Effector memory CD4-positive, alpha-beta T cell (primary cell): ENCODE results near the gene RBKS.
"Not testable (repeated sequence)": the region's sequence is repeated elsewhere in the genome, so short reads cannot be mapped to it uniquely, and the experiment has no call there.

Experiments used
- DNase-seq, 3 donors: peaks; one replicate each; pipeline ENCODE4 v3.0.0-alpha.2; 2020
- H3K27ac ChIP-seq: 2 replicates; pipeline ENCODE4 v1.7.0; 2013; ENCODE audit warnings: mild to moderate bottlenecking, low read length, moderate library complexity; ENCODE audit not compliant: insufficient read depth, poor library complexity, severe bottlenecking
- H3K27me3 ChIP-seq: replicated peaks from 2 replicates; pipeline ENCODE4 v1.7.0; 2013; ENCODE audit warnings: mild to moderate bottlenecking, low read length; ENCODE audit not compliant: insufficient read depth, control insufficient read depth, poor library complexity, severe bottlenecking
- H3K36me3 ChIP-seq: 2 replicates; pipeline ENCODE4 v1.7.0; 2013; ENCODE audit warnings: mild to moderate bottlenecking, low read length, moderate library complexity; ENCODE audit not compliant: control insufficient read depth, insufficient read depth
- H3K4me1 ChIP-seq: 2 replicates; pipeline ENCODE4 v1.7.0; 2013; ENCODE audit warnings: low read length, mild to moderate bottlenecking; ENCODE audit not compliant: control insufficient read depth, insufficient read depth, poor library complexity, severe bottlenecking
- H3K4me3 ChIP-seq: 2 replicates; pipeline ENCODE4 v1.7.0; 2013; ENCODE audit warnings: low read length, low read depth, mild to moderate bottlenecking; ENCODE audit not compliant: insufficient read depth, poor library complexity, severe bottlenecking
- H3K9me3 ChIP-seq: 2 replicates; pipeline ENCODE4 v1.7.0; 2013; ENCODE audit warnings: mild to moderate bottlenecking, low read length, moderate library complexity; ENCODE audit not compliant: control insufficient read depth

Gene RBKS

GRCh38 chr2:27890924-27891672 lies 911 bp upstream of the RBKS start:
- Histone ChIP-seq H3K4me3 (peak overlapping the region; percentile 61), H3K36me3 (peaks cover 6% of the 10 kb centered on the region), H3K4me1 (peaks cover 19% of the 10 kb centered on the region), H3K27me3 (no peaks in the 10 kb centered on the region), H3K27ac (peak overlapping the region; percentile 98), H3K9me3 (no peaks in the 10 kb centered on the region)
- DNase-seq, result peak; percentile 89 to 92 (median 90)

GRCh38 chr2:27889774-27890145 lies 427 bp downstream of the RBKS start:
- H3K36me3 ChIP-seq, result no peaks in the 10 kb centered on the region
- peak in 1 of 3 donors; percentile 0 for DNase-seq

GRCh38 chr2:27888790-27889189 lies 1.4 kb downstream of the RBKS start:
- DNase-seq, result no peak
- Histone ChIP-seq H3K27ac (no peak overlapping the region), H3K4me1 (peaks cover 19% of the 10 kb centered on the region), H3K27me3 (no peaks in the 10 kb centered on the region), H3K9me3 (no peaks in the 10 kb centered on the region), H3K36me3 (no peaks in the 10 kb centered on the region), H3K4me3 (no peak overlapping the region)

More at GRCh38 chr2:27889774-27890145, 427 bp downstream of the RBKS start:
- Histone ChIP-seq H3K27ac (peak overlapping the region; percentile 98), H3K9me3 (no peaks in the 10 kb centered on the region), H3K4me3 (peak overlapping the region; percentile 61), H3K4me1 (peaks cover 19% of the 10 kb centered on the region), H3K27me3 (no peaks in the 10 kb centered on the region)

- H3K27ac ChIP-seq, result no peak overlapping the region
- no peaks in the 10 kb centered on the region for H3K36me3 ChIP-seq
- no peak for DNase-seq
- H3K27me3 ChIP-seq, result no peaks in the 10 kb centered on the region
- H3K4me3 ChIP-seq, result no peak overlapping the region
- H3K9me3 ChIP-seq, result no peaks in the 10 kb centered on the region
- peaks cover 19% of the 10 kb centered on the region for H3K4me1 ChIP-seq
Observed at GRCh38 chr2:27887830-27888229, 2.4 kb downstream of the RBKS start.

GRCh38 chr2:27887111-27887510 lies 3.1 kb downstream of the RBKS start:
- Histone ChIP-seq H3K36me3 (no peaks in the 10 kb centered on the region), H3K9me3 (no peaks in the 10 kb centered on the region), H3K27ac (no peak overlapping the region), H3K4me3 (no peak overlapping the region), H3K4me1 (peaks cover 13% of the 10 kb centered on the region), H3K27me3 (no peaks in the 10 kb centered on the region)
- no peak for DNase-seq

GRCh38 chr2:27886322-27886721 lies 3.9 kb downstream of the RBKS start:
- Histone ChIP-seq H3K4me3 (no peak overlapping the region), H3K27me3 (no peaks in the 10 kb centered on the region), H3K4me1 (peaks cover 7% of the 10 kb centered on the region), H3K27ac (no peak overlapping the region), H3K36me3 (no peaks in the 10 kb centered on the region), H3K9me3 (no peaks in the 10 kb centered on the region)
- no peak for DNase-seq

- H3K36me3 ChIP-seq, result no peaks in the 10 kb centered on the region
- no peak overlapping the region for H3K27ac ChIP-seq
- no peaks in the 10 kb centered on the region for H3K9me3 ChIP-seq
- no peaks in the 10 kb centered on the region for H3K27me3 ChIP-seq
- peaks cover 6% of the 10 kb centered on the region for H3K4me1 ChIP-seq
- DNase-seq, result no peak
- H3K4me3 ChIP-seq, result no peak overlapping the region
Observed at GRCh38 chr2:27885661-27886060, 4.5 kb downstream of the RBKS start.

- Histone ChIP-seq H3K9me3 (no peaks in the 10 kb centered on the region), H3K27ac (no peak overlapping the region), H3K36me3 (no peaks in the 10 kb centered on the region), H3K4me3 (no peak overlapping the region), H3K4me1 (peaks cover 6% of the 10 kb centered on the region), H3K27me3 (no peaks in the 10 kb centered on the region)
- DNase-seq, result no peak
Observed at GRCh38 chr2:27885234-27885633, 5.0 kb downstream of the RBKS start.

- DNase-seq, result no peak
- Histone ChIP-seq H3K9me3 (no peaks in the 10 kb centered on the region), H3K27me3 (no peaks in the 10 kb centered on the region), H3K36me3 (no peaks in the 10 kb centered on the region), H3K4me1 (no peaks in the 10 kb centered on the region), H3K4me3 (no peak overlapping the region), H3K27ac (no peak overlapping the region)
Observed at GRCh38 chr2:27884601-27885000, 5.6 kb downstream of the RBKS start.

- not testable (repeated sequence) for H3K4me1 ChIP-seq, H3K4me3 ChIP-seq, H3K27me3 ChIP-seq, H3K27ac ChIP-seq, H3K36me3 ChIP-seq, H3K9me3 ChIP-seq, DNase-seq
Observed at GRCh38 chr2:27882584-27882922, 7.6 kb downstream of the RBKS start.
